ENCODE results near the gene ATP6V0A4.

- TF ChIP-seq EZH2phosphoT487 (IDR thresholded peaks at IDR 0.05; ENCODE audit: insufficient read depth, low read depth): no peak
- TF ChIP-seq EZH2 (IDR thresholded peaks at IDR 0.05; ENCODE audit: insufficient read depth, poor library complexity, severe bottlenecking): no peak
Observed at GRCh38 chr7:138845711-138846110, 47.7 kb upstream of the ATP6V0A4 start.

Measured in GM23248 (cell line).